Endothelial cell (in vitro differentiated cells): ENCODE data around the gene ECD. TPM values are rescaled to one million over a fixed set of nuclear protein-coding genes. Genes with fewer than 3 reads are reported as not detected.
"Not testable (repeated sequence)": the region's sequence is repeated elsewhere in the genome, so short reads cannot be mapped to it uniquely, and the experiment has no call there.

ENCODE experiments used
- DNase-seq: peaks from one replicate; pipeline ENCODE4 v3.0.0; 2021; ENCODE audit warnings: low spot score
- H3K27ac Mint-ChIP-seq: one replicate; pipeline ENCODE4 v1.8.0; 2021; ENCODE audit warnings: mixed read lengths, inconsistent platforms; ENCODE audit not compliant: unreplicated experiment
- H3K27me3 Mint-ChIP-seq: one replicate; pipeline ENCODE4 v1.8.0; 2021; ENCODE audit warnings: mild to moderate bottlenecking, moderate library complexity, mixed read lengths, inconsistent platforms; ENCODE audit not compliant: unreplicated experiment
- H3K36me3 Mint-ChIP-seq: one replicate; pipeline ENCODE4 v1.8.0; 2021; ENCODE audit warnings: mild to moderate bottlenecking, low read depth, mixed read lengths, inconsistent platforms; ENCODE audit not compliant: unreplicated experiment
- H3K4me1 Mint-ChIP-seq: one replicate; pipeline ENCODE4 v1.8.0; 2021; ENCODE audit warnings: mild to moderate bottlenecking, mixed read lengths, inconsistent platforms; ENCODE audit not compliant: unreplicated experiment
- H3K4me3 Mint-ChIP-seq: one replicate; pipeline ENCODE4 v1.8.0; 2021; ENCODE audit warnings: mild to moderate bottlenecking, mixed read lengths, inconsistent platforms; ENCODE audit not compliant: unreplicated experiment
- H3K9me3 Mint-ChIP-seq: one replicate; pipeline ENCODE4 v1.8.0; 2021; ENCODE audit warnings: mixed read lengths, inconsistent platforms; ENCODE audit not compliant: unreplicated experiment
- CTCF ChIP-seq: fragments of 200-600 bp; sonication (generic); IDR thresholded peaks from one replicate; pipeline ENCODE4 v1.5.0; 2021; ENCODE audit warnings: antibody characterized with exemption; ENCODE audit not compliant: unreplicated experiment
- total RNA-seq: library from RNA; stranded (reverse); fragmentation: NEBNext Ultra II Directional; extraction: Animal tissue kit (Norgen Biotek cat#: 25700); gene quantifications from one replicate; pipeline ENCODE4 v1.2.1, GENCODE V29; 2021; ENCODE audit not compliant: unreplicated experiment

ECD gene
- total RNA-seq, 1 donor from 2014 or later: 38.5 TPM

- no peak for TF ChIP-seq CTCF
- H3K27ac Mint-ChIP-seq: no peak overlapping the region
- peaks cover 6% of the 10 kb centered on the region for H3K36me3 Mint-ChIP-seq
- no peak for DNase-seq
- H3K9me3 Mint-ChIP-seq: no peaks in the 10 kb centered on the region
- H3K4me1 Mint-ChIP-seq: no peaks in the 10 kb centered on the region
- H3K4me3 Mint-ChIP-seq: no peak overlapping the region
- H3K27me3 Mint-ChIP-seq: no peaks in the 10 kb centered on the region
Observed at GRCh38 chr10:73119457-73119856, 48.4 kb downstream of the ECD start.

GRCh38 chr10:73117976-73118743, 49.6 kb downstream of the ECD start:
- TF ChIP-seq CTCF: no peak
- Mint-ChIP-seq H3K9me3 (no peaks in the 10 kb centered on the region), H3K36me3 (peaks cover 6% of the 10 kb centered on the region), H3K27ac (no peak overlapping the region), H3K4me3 (no peak overlapping the region), H3K27me3 (no peaks in the 10 kb centered on the region), H3K4me1 (no peaks in the 10 kb centered on the region)
- no peak for DNase-seq

- H3K27ac Mint-ChIP-seq: no peak overlapping the region
- no peak for DNase-seq
- H3K9me3 Mint-ChIP-seq: no peaks in the 10 kb centered on the region
- no peak overlapping the region for H3K4me3 Mint-ChIP-seq
- H3K36me3 Mint-ChIP-seq: peaks cover 6% of the 10 kb centered on the region
- no peaks in the 10 kb centered on the region for H3K4me1 Mint-ChIP-seq
- TF ChIP-seq CTCF: no peak
- peaks cover under 1% of the 10 kb centered on the region for H3K27me3 Mint-ChIP-seq
Observed at GRCh38 chr10:73116017-73116416, 51.8 kb downstream of the ECD start.

GRCh38 chr10:73113551-73113950, 54.3 kb downstream of the ECD start:
- H3K27ac Mint-ChIP-seq: no peak overlapping the region

GRCh38 chr10:73112032-73112431, 55.8 kb downstream of the ECD start:
- not testable (repeated sequence) for H3K27me3 Mint-ChIP-seq, H3K4me3 Mint-ChIP-seq, H3K9me3 Mint-ChIP-seq, H3K4me1 Mint-ChIP-seq, H3K27ac Mint-ChIP-seq, DNase-seq
- peaks cover 18% of the 10 kb centered on the region for H3K36me3 Mint-ChIP-seq

More at GRCh38 chr10:73113551-73113950, 54.3 kb downstream of the ECD start:
- H3K36me3 Mint-ChIP-seq: peaks cover 14% of the 10 kb centered on the region
- DNase-seq: no peak
- no peak for TF ChIP-seq CTCF
- H3K4me1 Mint-ChIP-seq: peaks cover 4% of the 10 kb centered on the region
- H3K9me3 Mint-ChIP-seq: no peaks in the 10 kb centered on the region
- H3K27me3 Mint-ChIP-seq: peaks cover 5% of the 10 kb centered on the region
- H3K4me3 Mint-ChIP-seq: no peak overlapping the region
